Suprapubic skin (tissue), 3 donors: ENCODE results near the gene ATXN7L1.

Source experiments
- CTCF ChIP-seq, 2 donors: fragments of 200-600 bp in 1 of 2; fragments of 450-650 bp in 1 of 2; sonication (generic) in 1 of 2; IDR thresholded peaks; one replicate each; pipeline ENCODE4 v1.5.1; 2016 to 2019; ENCODE audit warnings: antibody characterized with exemption in 2 of 2, mild to moderate bottlenecking in 1 of 2, moderate library complexity in 1 of 2
- POLR2A ChIP-seq, 2 donors: fragments of 450-650 bp; IDR thresholded peaks; one replicate each; pipeline ENCODE4 v1.6.1; 2017; ENCODE audit warnings: antibody characterized with exemption in 2 of 2, mild to moderate bottlenecking in 2 of 2, moderate library complexity in 2 of 2

- TF ChIP-seq CTCF (IDR thresholded peaks at IDR 0.05) (no peak), POLR2A (IDR thresholded peaks at IDR 0.05) (no peak)
These were observed 202.9 kb downstream of the ATXN7L1 start for GRCh38 chr7:105673367-105674084.
